ENCODE data around the gene PRAMEF8. TPM values are rescaled to one million over a fixed set of nuclear protein-coding genes. Genes with fewer than 3 reads are reported as not detected.
"Not testable (repeated sequence)": the region's sequence is repeated elsewhere in the genome, so short reads cannot be mapped to it uniquely, and the experiment has no call there.

Gene PRAMEF8
- total RNA-seq, 1 experiment from 2014 or later = not detected

GRCh38 chr1:13237572-13237971 lies 47.4 kb downstream of the PRAMEF8 start:
- H3K9me3 ChIP-seq (ENCODE audit: control insufficient read depth, low read depth, low read length) = peaks cover 54% of the 10 kb centered on the region
- not testable (repeated sequence) for H3K4ac ChIP-seq (ENCODE audit: low read depth, low read length)
- H3K36me3 Mint-ChIP-seq (ENCODE audit: insufficient read depth in 1 of 3, low read depth in 3 of 3) = peaks cover 14 to 43% (median 15%) of the 10 kb centered on the region in 3 experiments

GRCh38 chr1:13234057-13234456 lies 50.9 kb downstream of the PRAMEF8 start:
- no CpG with 5 or more reads among the region's 1 CpG for WGBS (ENCODE audit: extremely low coverage, insufficient read length, low lambda C conversion rate)
- not testable (repeated sequence) for H4K8ac ChIP-seq (replicated peaks; ENCODE audit: insufficient read length, low read depth, low read length); H3K27ac Mint-ChIP-seq; H3K14ac ChIP-seq (ENCODE audit: insufficient read depth, low read length); H3K4me2 ChIP-seq (ENCODE audit: insufficient read depth, insufficient read length, low read length); H3K27me3 ChIP-seq (ENCODE audit: insufficient read depth, low read length); H2AFZ ChIP-seq (ENCODE audit: low read length); H3K4ac ChIP-seq (ENCODE audit: low read depth, low read length); H3K79me1 ChIP-seq (ENCODE audit: insufficient read depth, low read depth, low read length, poor library complexity, severe bottlenecking); DNase-seq; H3K27me3 Mint-ChIP-seq (ENCODE audit: low read depth); H4K91ac ChIP-seq (ENCODE audit: insufficient read length, low read depth, low read length); H3K4me1 Mint-ChIP-seq; H3K4me3 Mint-ChIP-seq; H3K4me1 ChIP-seq (ENCODE audit: insufficient read depth, low read length); H3K27ac ChIP-seq (ENCODE audit: insufficient read length, low read depth, low read length); H3K9ac ChIP-seq (ENCODE audit: extremely low read depth, insufficient read length, low read length); H3K79me2 ChIP-seq (ENCODE audit: insufficient read depth, low read length); H4K5ac ChIP-seq (ENCODE audit: insufficient read length, low read depth, low read length); H2BK15ac ChIP-seq (ENCODE audit: low read depth, low read length); H3K23me2 ChIP-seq (ENCODE audit: insufficient read length, low read depth, low read length, poor library complexity, severe bottlenecking); H4K20me1 ChIP-seq (ENCODE audit: control insufficient read depth, insufficient read depth, insufficient read length); H3T11ph ChIP-seq (ENCODE audit: low read length); H2BK5ac ChIP-seq (ENCODE audit: insufficient read length, low read length); H3K18ac ChIP-seq (ENCODE audit: insufficient read length, low read depth, low read length); H2BK120ac ChIP-seq (ENCODE audit: low read depth, low read length, poor library complexity, severe bottlenecking); H3K56ac ChIP-seq (ENCODE audit: insufficient read length, low read depth, low read length); H2BK12ac ChIP-seq (ENCODE audit: insufficient read length, low read depth, low read length); H2AK5ac ChIP-seq (ENCODE audit: insufficient read length, low read length); H2BK20ac ChIP-seq (ENCODE audit: low read depth, low read length, poor library complexity, severe bottlenecking); H3K23ac ChIP-seq (ENCODE audit: insufficient read length, low read depth, low read length)
- H3K9me3 Mint-ChIP-seq = peaks cover 84 to 94% of the 10 kb centered on the region in 2 experiments
- H3K36me3 Mint-ChIP-seq (ENCODE audit: insufficient read depth in 1 of 3, low read depth in 3 of 3) = peaks cover 14 to 46% (median 27%) of the 10 kb centered on the region in 3 experiments; a peak in 6 of 7 replicates
- H3K9me3 ChIP-seq (ENCODE audit: control insufficient read depth, low read depth, low read length) = peaks cover 61% of the 10 kb centered on the region

More at GRCh38 chr1:13237572-13237971, 47.4 kb downstream of the PRAMEF8 start:
- no CpG with 5 or more reads among the region's 4 CpGs for WGBS (ENCODE audit: extremely low coverage, insufficient read length, low lambda C conversion rate)
- H3K27me3 ChIP-seq (ENCODE audit: insufficient read depth, low read length); H3K23me2 ChIP-seq (ENCODE audit: insufficient read length, low read depth, low read length, poor library complexity, severe bottlenecking); H3K9ac ChIP-seq (ENCODE audit: extremely low read depth, insufficient read length, low read length); H3T11ph ChIP-seq (ENCODE audit: low read length); DNase-seq; H3K4me1 Mint-ChIP-seq; H4K8ac ChIP-seq (replicated peaks; ENCODE audit: insufficient read length, low read depth, low read length); H2AK5ac ChIP-seq (ENCODE audit: insufficient read length, low read length); H2BK15ac ChIP-seq (ENCODE audit: low read depth, low read length); H3K4me3 Mint-ChIP-seq; H2BK20ac ChIP-seq (ENCODE audit: low read depth, low read length, poor library complexity, severe bottlenecking); H3K27ac ChIP-seq (ENCODE audit: insufficient read length, low read depth, low read length); H2BK12ac ChIP-seq (ENCODE audit: insufficient read length, low read depth, low read length); H3K27ac Mint-ChIP-seq; H2AFZ ChIP-seq (ENCODE audit: low read length); H3K14ac ChIP-seq (ENCODE audit: insufficient read depth, low read length); H3K23ac ChIP-seq (ENCODE audit: insufficient read length, low read depth, low read length); H4K5ac ChIP-seq (ENCODE audit: insufficient read length, low read depth, low read length); H3K4me2 ChIP-seq (ENCODE audit: insufficient read depth, insufficient read length, low read length); H4K20me1 ChIP-seq (ENCODE audit: control insufficient read depth, insufficient read depth, insufficient read length); H3K18ac ChIP-seq (ENCODE audit: insufficient read length, low read depth, low read length); H4K91ac ChIP-seq (ENCODE audit: insufficient read length, low read depth, low read length); H3K79me2 ChIP-seq (ENCODE audit: insufficient read depth, low read length); H3K4me1 ChIP-seq (ENCODE audit: insufficient read depth, low read length); H3K56ac ChIP-seq (ENCODE audit: insufficient read length, low read depth, low read length); H3K27me3 Mint-ChIP-seq (ENCODE audit: low read depth); H2BK5ac ChIP-seq (ENCODE audit: insufficient read length, low read length); H3K79me1 ChIP-seq (ENCODE audit: insufficient read depth, low read depth, low read length, poor library complexity, severe bottlenecking); H2BK120ac ChIP-seq (ENCODE audit: low read depth, low read length, poor library complexity, severe bottlenecking): not testable (repeated sequence)
- peaks cover 86 to 93% of the 10 kb centered on the region in 2 experiments for H3K9me3 Mint-ChIP-seq
